Activated CD8-positive, alpha-beta memory T cell treated with anti-CD3 and anti-CD28 coated beads, Interleukin-2, amount 10 ng/mL, durations not matched to agents 7 days and 5 days (primary cell): ENCODE data around the gene NDE1. TPM values are rescaled to one million over a fixed set of nuclear protein-coding genes. Genes with fewer than 3 reads are reported as not detected.

Experiments
- total RNA-seq, 2 experiments: library from RNA; stranded (reverse); gene quantifications; one replicate each; pipeline ENCODE4 v1.2.3, GENCODE V29; 2021

Gene NDE1
- total RNA-seq, 2 experiments from 2014 or later, result 127 to 138 TPM

Other genes starting within 250 kb of the NDE1 start
- 10 to 100 TPM in 1 of 2 experiments, 1 to 10 TPM in 1; 4.5 to 11.9 TPM for gene BMERB1, start 215.7 kb upstream of the NDE1 start, total RNA-seq
- gene MARF1, start 7.1 kb upstream of the NDE1 start, total RNA-seq, result 10 to 100 TPM; 67.7 to 75.3 TPM
- gene MYH11, start 206.8 kb downstream of the NDE1 start, total RNA-seq, result under 1 TPM in 1 of 2 experiments, not detected in 1; 0.06 TPM
- 10 to 100 TPM; 30.6 to 43.6 TPM for gene CEP20, start 238.4 kb downstream of the NDE1 start, total RNA-seq